GM18511 (cell line): ENCODE data around the gene SLC25A40.

Source experiments
- ATAC-seq: cut with Tn5 transposase; IDR thresholded peaks from one replicate; pipeline ENCODE4 v1.9.1; 2021; ENCODE audit warnings: mild to moderate bottlenecking, moderate library complexity; ENCODE audit not compliant: unreplicated experiment

The SLC25A40 gene

DNA sequence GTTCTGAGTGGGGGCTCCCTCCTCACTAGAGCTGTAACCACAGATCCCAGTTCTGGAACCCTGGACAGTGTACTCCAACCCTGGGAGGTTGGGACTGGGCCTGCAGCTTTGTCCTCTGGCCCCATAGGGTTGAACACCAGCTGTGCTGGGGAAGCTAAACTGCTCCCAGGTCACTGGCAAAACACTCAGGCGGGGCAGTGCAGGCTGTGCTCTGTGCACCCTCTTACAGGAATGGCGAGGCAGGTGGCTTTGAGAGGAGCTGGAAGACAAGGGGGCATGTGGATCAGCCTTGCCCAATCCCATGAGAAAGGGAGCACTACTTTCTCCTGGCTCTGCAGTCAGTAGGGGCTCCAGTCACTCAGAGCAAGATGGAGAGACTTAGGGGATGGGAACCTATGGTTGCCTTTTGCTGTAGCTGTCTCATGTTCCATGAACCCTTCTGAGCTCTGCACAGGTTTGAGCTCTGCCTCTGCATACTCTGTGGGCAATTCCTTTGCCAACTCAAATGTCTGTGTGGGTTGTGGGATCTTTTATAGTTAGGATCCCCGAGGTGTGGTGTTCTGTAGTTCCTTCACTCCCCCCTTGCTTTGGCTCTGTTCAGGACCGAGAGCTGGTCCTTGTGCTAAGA, 90.7 kb downstream of the SLC25A40 start:
- no peak for ATAC-seq

DNA sequence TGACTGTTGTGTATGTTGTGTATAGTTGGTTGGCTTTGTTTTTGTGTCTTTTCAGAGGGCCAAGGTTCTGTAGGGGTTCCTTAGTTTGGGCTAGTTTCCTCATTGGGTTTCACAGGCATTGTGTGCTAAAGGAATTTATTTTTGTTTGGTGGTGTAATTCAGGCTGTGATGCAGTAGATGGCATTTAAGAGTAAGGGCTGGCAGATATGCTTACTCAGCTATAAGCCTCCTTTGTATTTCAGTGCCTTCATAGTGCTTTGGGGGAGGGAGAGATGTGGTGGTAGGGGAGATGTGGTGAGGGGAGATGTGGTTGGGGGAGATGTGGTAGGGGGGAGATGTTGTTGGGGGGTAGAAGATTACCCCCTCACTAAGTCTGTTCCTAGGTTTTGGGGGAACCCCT, 91.7 kb downstream of the SLC25A40 start:
- ATAC-seq, result no peak
